ENCODE data around the gene CELF6. TPM values are rescaled to one million over a fixed set of nuclear protein-coding genes. Genes with fewer than 3 reads are reported as not detected.
A peak's percentile ranks its signal among the peaks of the same experiment; 100 is the strongest.

CELF6 gene
- total RNA-seq, 4 donors from 2014 or later: 0.31 to 0.82 (median 0.76) TPM; not detected in 1

- no peaks in the 10 kb centered on the region for H3K9me3 ChIP-seq
- no peak overlapping the region for H3K27ac ChIP-seq
- no peaks in the 10 kb centered on the region for H3K4me1 ChIP-seq
- no peaks in the 10 kb centered on the region for H3K36me3 ChIP-seq
- DNase-seq: no peak
- H3K4me3 ChIP-seq: no peak overlapping the region
- no peak for TF ChIP-seq CTCF (IDR thresholded peaks at IDR 0.05)
- TF ChIP-seq POLR2A (IDR thresholded peaks at IDR 0.05): no peak
- 57 to 72% methylated on average over 2 of the region's 2 CpGs for WGBS, 2 donors
- intact Hi-C loops (cut with DNase I): loop anchor here (10.0 kb wide), 1 partner anchor 281 kb away; no protein-coding TSS in a partner anchor
- no peaks in the 10 kb centered on the region for H3K27me3 ChIP-seq
Measured at GRCh38 chr15:72313448-72313840, 6.5 kb downstream of the CELF6 start.

GRCh38 chr15:72312605-72313447 is 7.1 kb downstream of the CELF6 start:
- H3K9me3 ChIP-seq: no peaks in the 10 kb centered on the region
- intact Hi-C loops (cut with DNase I): loop anchor here (10.0 kb wide), 1 partner anchor 282 kb away; no protein-coding TSS in a partner anchor
- H3K27me3 ChIP-seq: no peaks in the 10 kb centered on the region
- no peak overlapping the region for H3K4me3 ChIP-seq
- no peak for DNase-seq
- 45 to 58% methylated on average over 2 of the region's 2 CpGs for WGBS, 2 donors
- no peak overlapping the region for H3K27ac ChIP-seq
- no peaks in the 10 kb centered on the region for H3K36me3 ChIP-seq
- TF ChIP-seq CTCF (IDR thresholded peaks at IDR 0.05) (peak; percentile 46 to 81 (median 69)), POLR2A (IDR thresholded peaks at IDR 0.05) (no peak)
- no peaks in the 10 kb centered on the region for H3K4me1 ChIP-seq

DNA sequence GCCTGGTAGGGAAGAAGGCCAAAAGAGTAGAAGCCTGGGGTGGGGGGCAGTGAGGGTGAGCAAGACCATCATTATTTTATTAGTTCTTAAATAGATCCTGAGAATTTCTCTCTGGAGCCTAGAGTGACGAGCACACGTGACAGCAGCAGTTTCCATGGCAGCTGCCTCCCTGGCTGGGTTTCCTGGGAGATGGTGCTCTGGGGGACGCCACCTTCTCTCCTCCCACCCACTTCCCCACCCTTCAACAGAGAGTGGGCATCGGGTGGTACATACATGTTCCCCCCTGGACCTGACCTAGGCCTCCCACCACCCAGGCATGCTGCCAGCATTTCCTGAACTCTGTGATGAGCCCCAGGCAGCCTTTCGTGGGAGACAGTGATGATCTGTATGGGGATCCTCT is 12.9 kb downstream of the CELF6 start:
- Histone ChIP-seq H3K4me1 (no peaks in the 10 kb centered on the region), H3K4me3 (no peak overlapping the region), H3K27me3 (no peaks in the 10 kb centered on the region), H3K9me3 (no peaks in the 10 kb centered on the region), H3K36me3 (no peaks in the 10 kb centered on the region), H3K27ac (no peak overlapping the region)
- intact Hi-C loops (cut with DNase I): no loop called here
- DNase-seq: no peak
- TF ChIP-seq POLR2A (IDR thresholded peaks at IDR 0.05) (no peak), CTCF (IDR thresholded peaks at IDR 0.05) (no peak)
- WGBS, 2 donors: 68 to 71% methylated on average over 2 to 3 of the region's 5 CpGs

DNA sequence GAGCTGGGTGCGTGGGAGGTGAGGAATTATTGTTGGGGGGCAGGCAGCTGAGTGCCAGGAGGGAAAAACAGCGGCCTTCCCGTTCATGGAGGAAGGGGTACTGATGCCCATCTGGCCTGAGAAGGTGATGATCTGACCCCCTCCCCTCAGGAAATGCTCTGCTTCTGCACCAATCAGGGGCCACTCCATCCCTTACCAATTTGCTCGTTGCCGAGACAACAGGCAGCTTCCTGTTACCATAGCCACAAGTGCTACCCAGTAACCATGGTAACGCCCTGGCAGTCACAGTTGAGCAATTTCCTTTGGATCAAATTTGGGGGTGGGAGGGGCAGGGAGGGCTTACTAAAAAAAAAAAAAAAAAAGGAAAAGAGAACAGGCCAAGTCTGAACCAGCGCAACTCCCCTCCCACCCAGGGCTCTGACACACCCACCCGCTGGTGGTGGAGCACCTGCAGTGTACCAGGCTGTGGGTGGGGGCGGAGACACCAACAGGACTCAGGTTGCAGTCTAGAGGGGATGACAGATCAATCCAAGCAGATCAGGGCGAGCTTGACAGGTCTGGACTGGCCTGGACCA is 13.7 kb downstream of the CELF6 start:
- H3K4me1 ChIP-seq: no peaks in the 10 kb centered on the region
- WGBS, 2 donors: 39 to 48% methylated on average over 8 of the region's 10 CpGs
- no peak overlapping the region for H3K27ac ChIP-seq
- no peak for TF ChIP-seq CTCF (IDR thresholded peaks at IDR 0.05)
- no peak for TF ChIP-seq POLR2A (IDR thresholded peaks at IDR 0.05)
- H3K4me3 ChIP-seq: no peak overlapping the region
- H3K27me3 ChIP-seq: no peaks in the 10 kb centered on the region
- no peaks in the 10 kb centered on the region for H3K36me3 ChIP-seq
- DNase-seq: no peak
- intact Hi-C loops (cut with DNase I): no loop called here
- no peaks in the 10 kb centered on the region for H3K9me3 ChIP-seq

- H3K4me1 ChIP-seq: no peaks in the 10 kb centered on the region
- no peaks in the 10 kb centered on the region for H3K9me3 ChIP-seq
- H3K4me3 ChIP-seq: no peak overlapping the region
- no peak overlapping the region for H3K27ac ChIP-seq
- TF ChIP-seq POLR2A (IDR thresholded peaks at IDR 0.05) (no peak), CTCF (IDR thresholded peaks at IDR 0.05) (no peak)
- WGBS, 2 donors: 95% methylated on average over 7 of the region's 7 CpGs; no CpG with 5 or more reads in 1 of the 2 donors
- intact Hi-C loops (cut with DNase I): no loop called here
- no peaks in the 10 kb centered on the region for H3K27me3 ChIP-seq
- DNase-seq: no peak
- no peaks in the 10 kb centered on the region for H3K36me3 ChIP-seq
Measured at GRCh38 chr15:72304596-72304995, 15.4 kb downstream of the CELF6 start.

All from esophagus squamous epithelium (tissue), 5 donors.